ENCODE results near the gene EIF5AL1. TPM values are rescaled to one million over a fixed set of nuclear protein-coding genes. Genes with fewer than 3 reads are reported as not detected.

EIF5AL1 gene
- total RNA-seq, 1 donor from 2014 or later: 1.1 TPM

DNA sequence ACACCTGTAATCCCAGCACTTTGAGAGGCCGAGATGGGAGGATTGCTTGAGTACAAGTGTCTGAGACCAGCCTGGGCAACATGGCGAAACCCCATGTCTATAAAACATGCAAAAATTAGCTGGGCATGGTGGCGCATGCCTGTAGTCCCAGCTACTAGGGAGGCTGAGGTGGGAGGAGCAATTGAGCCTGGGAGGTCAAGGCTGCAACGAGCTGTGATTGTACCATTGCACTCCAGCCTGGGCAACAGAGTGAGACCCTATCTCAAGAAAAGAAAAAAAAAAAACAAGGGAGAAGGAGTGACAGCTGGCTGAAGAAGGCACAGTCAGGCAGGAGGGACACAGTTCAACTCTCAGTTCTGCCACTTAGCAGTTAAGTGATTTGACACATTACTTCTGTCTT lies 40.6 kb upstream of the EIF5AL1 start:
- Histone ChIP-seq H3K36me3 (ENCODE audit: insufficient read depth, low read length) (no peaks in the 10 kb centered on the region), H3K4me2 (ENCODE audit: low read length) (no peak overlapping the region), H3K9me3 (ENCODE audit: insufficient read depth, low read depth, low read length) (no peaks in the 10 kb centered on the region), H3K9ac (ENCODE audit: low read length) (no peak overlapping the region), H3K27me3 (ENCODE audit: insufficient read depth, low read length) (no peaks in the 10 kb centered on the region), H3K4me3 (ENCODE audit: insufficient read depth, low read depth, low read length) (no peak overlapping the region), H3K27ac (ENCODE audit: low read depth, low read length) (no peak overlapping the region), H4K20me1 (ENCODE audit: insufficient read depth, low read length) (no peaks in the 10 kb centered on the region), H3K4me1 (ENCODE audit: insufficient read depth, low read length) (no peaks in the 10 kb centered on the region), H3K79me2 (ENCODE audit: insufficient read depth, low read length) (no peaks in the 10 kb centered on the region), H2AFZ (ENCODE audit: low read depth, low read length) (no peak overlapping the region)
- DNase-seq (ENCODE audit: low read depth): no peak
- Mint-ChIP-seq H3K27ac (ENCODE audit: unreplicated experiment) (no peak overlapping the region), H3K9me3 (ENCODE audit: unreplicated experiment) (no peaks in the 10 kb centered on the region), H3K36me3 (ENCODE audit: low read depth, unreplicated experiment) (no peaks in the 10 kb centered on the region), H3K27me3 (ENCODE audit: low read depth, unreplicated experiment) (peaks cover 31% of the 10 kb centered on the region), H3K4me1 (ENCODE audit: low read depth, unreplicated experiment) (no peaks in the 10 kb centered on the region), H3K4me3 (ENCODE audit: unreplicated experiment) (no peak overlapping the region)
- no peak for TF ChIP-seq EZH2 (IDR thresholded peaks at IDR 0.05; ENCODE audit: insufficient read depth, low read length)
- TF ChIP-seq, protein P1, sequence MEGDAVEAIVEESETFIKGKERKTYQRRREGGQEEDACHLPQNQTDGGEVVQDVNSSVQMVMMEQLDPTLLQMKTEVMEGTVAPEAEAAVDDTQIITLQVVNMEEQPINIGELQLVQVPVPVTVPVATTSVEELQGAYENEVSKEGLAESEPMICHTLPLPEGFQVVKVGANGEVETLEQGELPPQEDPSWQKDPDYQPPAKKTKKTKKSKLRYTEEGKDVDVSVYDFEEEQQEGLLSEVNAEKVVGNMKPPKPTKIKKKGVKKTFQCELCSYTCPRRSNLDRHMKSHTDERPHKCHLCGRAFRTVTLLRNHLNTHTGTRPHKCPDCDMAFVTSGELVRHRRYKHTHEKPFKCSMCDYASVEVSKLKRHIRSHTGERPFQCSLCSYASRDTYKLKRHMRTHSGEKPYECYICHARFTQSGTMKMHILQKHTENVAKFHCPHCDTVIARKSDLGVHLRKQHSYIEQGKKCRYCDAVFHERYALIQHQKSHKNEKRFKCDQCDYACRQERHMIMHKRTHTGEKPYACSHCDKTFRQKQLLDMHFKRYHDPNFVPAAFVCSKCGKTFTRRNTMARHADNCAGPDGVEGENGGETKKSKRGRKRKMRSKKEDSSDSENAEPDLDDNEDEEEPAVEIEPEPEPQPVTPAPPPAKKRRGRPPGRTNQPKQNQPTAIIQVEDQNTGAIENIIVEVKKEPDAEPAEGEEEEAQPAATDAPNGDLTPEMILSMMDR (IDR thresholded peaks at IDR 0.05; ENCODE audit: insufficient read depth, low read depth, low read length): no peak
- FAIRE-seq: no peak

- no peaks in the 10 kb centered on the region for H3K4me1 Mint-ChIP-seq (ENCODE audit: low read depth, unreplicated experiment)
- no peak overlapping the region for H3K27ac Mint-ChIP-seq (ENCODE audit: unreplicated experiment)
These were observed 39.9 kb upstream of the EIF5AL1 start for GRCh38 chr10:79472449-79472848.

DNA sequence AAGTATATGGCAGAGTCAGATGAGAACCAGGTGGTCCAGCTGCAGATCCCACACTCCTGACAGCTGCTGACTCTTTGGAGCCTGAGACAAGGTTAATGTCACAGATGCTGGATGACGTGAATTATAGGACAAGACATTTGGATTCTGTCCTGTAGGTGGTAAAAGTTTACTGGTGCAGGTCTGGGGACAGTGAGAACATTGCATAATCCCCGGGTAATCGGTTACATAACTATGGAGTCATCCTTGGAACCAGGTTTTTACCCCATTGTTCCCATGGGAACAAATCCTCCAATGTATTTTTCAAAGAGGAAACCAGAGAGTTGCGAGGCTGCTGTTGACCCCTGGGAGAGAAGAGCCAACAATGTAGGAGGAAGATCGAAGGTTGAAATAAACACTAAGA lies 39.4 kb upstream of the EIF5AL1 start:
- no peak overlapping the region for H2AFZ ChIP-seq (ENCODE audit: low read depth, low read length)
- no peaks in the 10 kb centered on the region for H3K27me3 ChIP-seq (ENCODE audit: insufficient read depth, low read length)
- no peak overlapping the region for H3K4me3 ChIP-seq (ENCODE audit: insufficient read depth, low read depth, low read length)
- no peaks in the 10 kb centered on the region for H4K20me1 ChIP-seq (ENCODE audit: insufficient read depth, low read length)
- H3K9me3 ChIP-seq (ENCODE audit: insufficient read depth, low read depth, low read length): no peaks in the 10 kb centered on the region
- no peaks in the 10 kb centered on the region for H3K4me1 ChIP-seq (ENCODE audit: insufficient read depth, low read length)
- Mint-ChIP-seq H3K27ac (ENCODE audit: unreplicated experiment) (no peak overlapping the region), H3K27me3 (ENCODE audit: low read depth, unreplicated experiment) (peaks cover 33% of the 10 kb centered on the region), H3K9me3 (ENCODE audit: unreplicated experiment) (no peaks in the 10 kb centered on the region), H3K4me3 (ENCODE audit: unreplicated experiment) (no peak overlapping the region), H3K4me1 (ENCODE audit: low read depth, unreplicated experiment) (no peaks in the 10 kb centered on the region), H3K36me3 (ENCODE audit: low read depth, unreplicated experiment) (no peaks in the 10 kb centered on the region)
- H3K4me2 ChIP-seq (ENCODE audit: low read length): no peak overlapping the region
- TF ChIP-seq, protein P1 (IDR thresholded peaks at IDR 0.05; ENCODE audit: insufficient read depth, low read depth, low read length): no peak
- TF ChIP-seq EZH2 (IDR thresholded peaks at IDR 0.05; ENCODE audit: insufficient read depth, low read length): no peak
- no peaks in the 10 kb centered on the region for H3K36me3 ChIP-seq (ENCODE audit: insufficient read depth, low read length)
- DNase-seq (ENCODE audit: low read depth): no peak
- H3K9ac ChIP-seq (ENCODE audit: low read length): no peak overlapping the region
- H3K79me2 ChIP-seq (ENCODE audit: insufficient read depth, low read length): no peaks in the 10 kb centered on the region
- FAIRE-seq: no peak
- H3K27ac ChIP-seq (ENCODE audit: low read depth, low read length): no peak overlapping the region

More at GRCh38 chr10:79472449-79472848, 39.9 kb upstream of the EIF5AL1 start:
- no peak overlapping the region for H2AFZ ChIP-seq (ENCODE audit: low read depth, low read length)
- no peak overlapping the region for H3K4me2 ChIP-seq (ENCODE audit: low read length)
- no peaks in the 10 kb centered on the region for H3K9me3 ChIP-seq (ENCODE audit: insufficient read depth, low read depth, low read length)
- FAIRE-seq: no peak
- H3K27me3 Mint-ChIP-seq (ENCODE audit: low read depth, unreplicated experiment): peaks cover 34% of the 10 kb centered on the region
- H3K9ac ChIP-seq (ENCODE audit: low read length): no peak overlapping the region
- H3K4me1 ChIP-seq (ENCODE audit: insufficient read depth, low read length): no peaks in the 10 kb centered on the region
- no peak for TF ChIP-seq EZH2 (IDR thresholded peaks at IDR 0.05; ENCODE audit: insufficient read depth, low read length)
- TF ChIP-seq, protein P1 (IDR thresholded peaks at IDR 0.05; ENCODE audit: insufficient read depth, low read depth, low read length): no peak
- no peaks in the 10 kb centered on the region for H3K79me2 ChIP-seq (ENCODE audit: insufficient read depth, low read length)
- no peaks in the 10 kb centered on the region for H3K36me3 Mint-ChIP-seq (ENCODE audit: low read depth, unreplicated experiment)
- H3K27ac ChIP-seq (ENCODE audit: low read depth, low read length): no peak overlapping the region
- H3K27me3 ChIP-seq (ENCODE audit: insufficient read depth, low read length): no peaks in the 10 kb centered on the region
- DNase-seq (ENCODE audit: low read depth): no peak
- no peaks in the 10 kb centered on the region for H3K9me3 Mint-ChIP-seq (ENCODE audit: unreplicated experiment)
- no peak overlapping the region for H3K4me3 ChIP-seq (ENCODE audit: insufficient read depth, low read depth, low read length)
- no peaks in the 10 kb centered on the region for H3K36me3 ChIP-seq (ENCODE audit: insufficient read depth, low read length)
- no peaks in the 10 kb centered on the region for H4K20me1 ChIP-seq (ENCODE audit: insufficient read depth, low read length)
- no peak overlapping the region for H3K4me3 Mint-ChIP-seq (ENCODE audit: unreplicated experiment)
